ENCODE measurements around the gene CDX1. TPM values are rescaled to one million over a fixed set of nuclear protein-coding genes. Genes with fewer than 3 reads are reported as not detected.

The CDX1 gene
- total RNA-seq, 4 donors from 2014 or later, result 0.26 to 0.76 TPM; not detected in 2

GRCh38 chr5:150218693-150219035 lies 52.1 kb downstream of the CDX1 start:
- no peak overlapping the region for H3K4me3 ChIP-seq
- 80% methylated on average over 3 of the region's 5 CpGs for WGBS
- H3K4me1 ChIP-seq, result peaks cover 4% of the 10 kb centered on the region
- no peak for TF ChIP-seq EP300 (IDR thresholded peaks at IDR 0.05)
- no peaks in the 10 kb centered on the region for H3K9me3 ChIP-seq
- H3K36me3 ChIP-seq, result no peaks in the 10 kb centered on the region
- no peak overlapping the region for H3K27ac ChIP-seq
- DNase-seq (ENCODE audit: low spot score in 2 of 2), result no peak
- H3K27me3 ChIP-seq, result no peaks in the 10 kb centered on the region

GRCh38 chr5:150219142-150219541 lies 52.6 kb downstream of the CDX1 start:
- TF ChIP-seq POLR2A (IDR thresholded peaks at IDR 0.05), result no peak
- no peak for TF ChIP-seq POLR2AphosphoS5 (IDR thresholded peaks at IDR 0.05)
- TF ChIP-seq EP300 (IDR thresholded peaks at IDR 0.05), result no peak
- TF ChIP-seq CTCF (IDR thresholded peaks at IDR 0.05), result no peak

GRCh38 chr5:150219861-150220260 lies 53.3 kb downstream of the CDX1 start:
- 95% methylated on average over 2 of the region's 2 CpGs for WGBS
- TF ChIP-seq POLR2A (IDR thresholded peaks at IDR 0.05), result no peak
- TF ChIP-seq POLR2AphosphoS5 (IDR thresholded peaks at IDR 0.05), result no peak
- no peak for TF ChIP-seq EP300 (IDR thresholded peaks at IDR 0.05)
- TF ChIP-seq CTCF (IDR thresholded peaks at IDR 0.05), result no peak
- H3K27me3 ChIP-seq, result no peaks in the 10 kb centered on the region
- no peaks in the 10 kb centered on the region for H3K4me1 ChIP-seq
- DNase-seq (ENCODE audit: low spot score in 2 of 2), result no peak
- no peaks in the 10 kb centered on the region for H3K9me3 ChIP-seq
- H3K36me3 ChIP-seq, result no peaks in the 10 kb centered on the region
- H3K27ac ChIP-seq, result no peak overlapping the region
- no peak overlapping the region for H3K4me3 ChIP-seq

More at GRCh38 chr5:150219142-150219541, 52.6 kb downstream of the CDX1 start:
- DNase-seq (ENCODE audit: low spot score in 2 of 2), result no peak
- Histone ChIP-seq H3K27me3 (no peaks in the 10 kb centered on the region), H3K27ac (no peak overlapping the region), H3K36me3 (no peaks in the 10 kb centered on the region), H3K4me3 (no peak overlapping the region), H3K9me3 (no peaks in the 10 kb centered on the region), H3K4me1 (peaks cover 3% of the 10 kb centered on the region)

- H3K27me3 ChIP-seq, result no peaks in the 10 kb centered on the region
- DNase-seq (ENCODE audit: low spot score in 2 of 2), result no peak
- TF ChIP-seq POLR2A (IDR thresholded peaks at IDR 0.05) (no peak), CTCF (IDR thresholded peaks at IDR 0.05) (no peak)
- H3K36me3 ChIP-seq, result no peaks in the 10 kb centered on the region
- H3K4me1 ChIP-seq, result no peaks in the 10 kb centered on the region
- no peak overlapping the region for H3K4me3 ChIP-seq
- no peaks in the 10 kb centered on the region for H3K9me3 ChIP-seq
- no peak overlapping the region for H3K27ac ChIP-seq
- WGBS, result 78% methylated on average over 5 of the region's 5 CpGs
Measured at GRCh38 chr5:150221471-150221870, 54.9 kb downstream of the CDX1 start.

GRCh38 chr5:150222906-150223305 lies 56.3 kb downstream of the CDX1 start:
- no peaks in the 10 kb centered on the region for H3K9me3 ChIP-seq
- TF ChIP-seq CTCF (IDR thresholded peaks at IDR 0.05), result no peak
- no peak for TF ChIP-seq EP300 (IDR thresholded peaks at IDR 0.05)
- no peak for TF ChIP-seq POLR2A (IDR thresholded peaks at IDR 0.05)
- no peak for TF ChIP-seq POLR2AphosphoS5 (IDR thresholded peaks at IDR 0.05)
- H3K27me3 ChIP-seq, result no peaks in the 10 kb centered on the region
- no peak overlapping the region for H3K4me3 ChIP-seq
- no peaks in the 10 kb centered on the region for H3K4me1 ChIP-seq
- 90% methylated on average over 21 of the region's 21 CpGs for WGBS
- H3K36me3 ChIP-seq, result no peaks in the 10 kb centered on the region
- no peak for DNase-seq (ENCODE audit: low spot score in 2 of 2)
- no peak overlapping the region for H3K27ac ChIP-seq

GRCh38 chr5:150223474-150223873 lies 56.9 kb downstream of the CDX1 start:
- no peaks in the 10 kb centered on the region for H3K36me3 ChIP-seq
- no peaks in the 10 kb centered on the region for H3K27me3 ChIP-seq
- no peak for DNase-seq (ENCODE audit: low spot score in 2 of 2)
- WGBS, result 92% methylated on average over 7 of the region's 7 CpGs
- no peaks in the 10 kb centered on the region for H3K4me1 ChIP-seq
- H3K9me3 ChIP-seq, result no peaks in the 10 kb centered on the region
- H3K27ac ChIP-seq, result no peak overlapping the region
- no peak for TF ChIP-seq POLR2AphosphoS5 (IDR thresholded peaks at IDR 0.05)
- TF ChIP-seq CTCF (IDR thresholded peaks at IDR 0.05), result no peak
- TF ChIP-seq POLR2A (IDR thresholded peaks at IDR 0.05), result no peak
- TF ChIP-seq EP300 (IDR thresholded peaks at IDR 0.05), result no peak
- H3K4me3 ChIP-seq, result no peak overlapping the region
